Stomach smooth muscle (tissue), 2 donors: Measurements from ENCODE around the gene NPY5R.

Experiments
- H3K27ac ChIP-seq: one replicate; pipeline ENCODE4 v1.7.0; 2013; ENCODE audit warnings: mild to moderate bottlenecking, low read length, inconsistent platforms
- H3K27me3 ChIP-seq, 2 donors: one replicate each; pipeline ENCODE4 v1.7.0; 2013; ENCODE audit warnings: low read length in 2 of 2; ENCODE audit not compliant: insufficient read depth in 2 of 2, control insufficient read depth in 1 of 2
- H3K36me3 ChIP-seq, 2 donors: one replicate each; pipeline ENCODE4 v1.7.0; 2013; ENCODE audit warnings: low read length in 2 of 2; ENCODE audit not compliant: control insufficient read depth in 2 of 2, insufficient read depth in 2 of 2
- H3K4me1 ChIP-seq: one replicate; pipeline ENCODE4 v1.7.0; 2013; ENCODE audit warnings: low read length; ENCODE audit not compliant: control insufficient read depth, insufficient read depth
- H3K4me3 ChIP-seq, 2 donors: one replicate each; pipeline ENCODE4 v1.7.0; 2013; ENCODE audit warnings: low read length in 2 of 2
- H3K9ac ChIP-seq, 2 donors: one replicate each; pipeline ENCODE4 v1.7.0; 2013; ENCODE audit warnings: low read length in 2 of 2, mild to moderate bottlenecking in 1 of 2
- H3K9me3 ChIP-seq, 2 donors: one replicate each; pipeline ENCODE4 v1.7.0; 2013; ENCODE audit warnings: low read length in 2 of 2; ENCODE audit not compliant: control insufficient read depth in 2 of 2
- donor health status: healthy.
- donor health status: Pancreatic carcinoma.

The NPY5R gene

GRCh38 chr4:163385466-163385865 is 41.8 kb downstream of the NPY5R start:
- Histone ChIP-seq H3K9ac (no peak overlapping the region), H3K4me1 (no peaks in the 10 kb centered on the region), H3K27me3 (no peaks in the 10 kb centered on the region), H3K27ac (no peak overlapping the region), H3K4me3 (no peak overlapping the region), H3K36me3 (no peaks in the 10 kb centered on the region), H3K9me3 (peaks cover 0 to 3% of the 10 kb centered on the region in 2 donors)

- Histone ChIP-seq H3K27me3 (no peaks in the 10 kb centered on the region), H3K4me1 (no peaks in the 10 kb centered on the region), H3K4me3 (no peak overlapping the region), H3K36me3 (no peaks in the 10 kb centered on the region), H3K9me3 (peaks cover 0 to 3% of the 10 kb centered on the region in 2 donors), H3K9ac (no peak overlapping the region), H3K27ac (no peak overlapping the region)
These were observed 48.1 kb downstream of the NPY5R start for GRCh38 chr4:163391756-163392155.

GRCh38 chr4:163392328-163392727 is 48.6 kb downstream of the NPY5R start:
- Histone ChIP-seq H3K4me1 (no peaks in the 10 kb centered on the region), H3K27me3 (no peaks in the 10 kb centered on the region), H3K36me3 (no peaks in the 10 kb centered on the region), H3K4me3 (no peak overlapping the region), H3K9me3 (peaks cover 0 to 3% of the 10 kb centered on the region in 2 donors), H3K27ac (no peak overlapping the region), H3K9ac (no peak overlapping the region)

- H3K9ac ChIP-seq: no peak overlapping the region
These were observed 49.8 kb downstream of the NPY5R start for GRCh38 chr4:163393471-163393870.

GRCh38 chr4:163395055-163395454 is 51.4 kb downstream of the NPY5R start:
- Histone ChIP-seq H3K4me1 (no peaks in the 10 kb centered on the region), H3K27ac (no peak overlapping the region), H3K36me3 (no peaks in the 10 kb centered on the region), H3K4me3 (no peak overlapping the region), H3K27me3 (no peaks in the 10 kb centered on the region), H3K9me3 (no peaks in the 10 kb centered on the region), H3K9ac (no peak overlapping the region)

More at GRCh38 chr4:163393471-163393870, 49.8 kb downstream of the NPY5R start:
- no peaks in the 10 kb centered on the region for H3K9me3 ChIP-seq
- no peaks in the 10 kb centered on the region for H3K36me3 ChIP-seq
- H3K4me3 ChIP-seq: no peak overlapping the region
- no peak overlapping the region for H3K27ac ChIP-seq
- no peaks in the 10 kb centered on the region for H3K4me1 ChIP-seq
- H3K27me3 ChIP-seq: no peaks in the 10 kb centered on the region

GRCh38 chr4:163395758-163396157 is 52.1 kb downstream of the NPY5R start:
- H3K9me3 ChIP-seq: no peaks in the 10 kb centered on the region
- H3K4me1 ChIP-seq: no peaks in the 10 kb centered on the region
- H3K4me3 ChIP-seq: peak overlapping the region; percentile 38 to 50
- no peak overlapping the region for H3K27ac ChIP-seq
- H3K9ac ChIP-seq: no peak overlapping the region
- H3K36me3 ChIP-seq: no peaks in the 10 kb centered on the region
- H3K27me3 ChIP-seq: no peaks in the 10 kb centered on the region

- Histone ChIP-seq H3K4me3 (no peak overlapping the region), H3K27ac (no peak overlapping the region), H3K4me1 (no peaks in the 10 kb centered on the region), H3K27me3 (no peaks in the 10 kb centered on the region), H3K36me3 (no peaks in the 10 kb centered on the region), H3K9me3 (no peaks in the 10 kb centered on the region), H3K9ac (no peak overlapping the region)
These were observed 54.5 kb downstream of the NPY5R start for GRCh38 chr4:163398238-163398637.

GRCh38 chr4:163400911-163401310 is 57.2 kb downstream of the NPY5R start:
- Histone ChIP-seq H3K9me3 (no peaks in the 10 kb centered on the region), H3K27ac (no peak overlapping the region), H3K4me1 (no peaks in the 10 kb centered on the region), H3K4me3 (no peak overlapping the region), H3K9ac (no peak overlapping the region), H3K36me3 (no peaks in the 10 kb centered on the region), H3K27me3 (no peaks in the 10 kb centered on the region)
